ENCODE results near the gene YKT6. TPM values are rescaled to one million over a fixed set of nuclear protein-coding genes. Genes with fewer than 3 reads are reported as not detected.

The YKT6 gene
- total RNA-seq (10 to 100 TPM; 66.7 to 88.2 TPM), polyA plus RNA-seq (ENCODE audit: insufficient read length in 6 of 6) (10 to 100 TPM; 57.0 to 79.9 (median 62.3) TPM)
- long read RNA-seq, donor 1, transcript YKT6-201 (7 exons, 2,696 nt): major isoform, 10 of 28 reads
- long read RNA-seq, donor 1, partial matches to known transcripts: 14 of 28 reads
- long read RNA-seq, donor 1, other reads (novel, unspliced or antisense): 0 of 28 reads
- long read RNA-seq, donor 2, transcript YKT6-201 (7 exons, 2,696 nt): major isoform, 15 of 25 reads
- long read RNA-seq, donor 2, partial matches to known transcripts: 5 of 25 reads
- long read RNA-seq, donor 2, other reads (novel, unspliced or antisense): 0 of 25 reads
- long read RNA-seq, donor 3, transcript YKT6-201 (7 exons, 2,696 nt): major isoform, 11 of 13 reads
- long read RNA-seq, donor 3, partial matches to known transcripts: 0 of 13 reads
- long read RNA-seq, donor 3, other reads (novel, unspliced or antisense): 0 of 13 reads
- long read RNA-seq, donor 4, transcript YKT6-201 (7 exons, 2,696 nt): major isoform, 13 of 18 reads
- long read RNA-seq, donor 4, partial matches to known transcripts: 0 of 18 reads
- long read RNA-seq, donor 4, other reads (novel, unspliced or antisense): 4 of 18 reads
- long read RNA-seq, donor 5, transcript YKT6-201 (7 exons, 2,696 nt): major isoform, 8 of 18 reads
- long read RNA-seq, donor 5, partial matches to known transcripts: 7 of 18 reads
- long read RNA-seq, donor 5, other reads (novel, unspliced or antisense): 0 of 18 reads
- long read RNA-seq, donor 6, transcript YKT6-201 (7 exons, 2,696 nt): major isoform, 9 of 14 reads
- long read RNA-seq, donor 6, partial matches to known transcripts: 0 of 14 reads
- long read RNA-seq, donor 6, other reads (novel, unspliced or antisense): 0 of 14 reads
- long read RNA-seq, donor 7, transcript YKT6-201 (7 exons, 2,696 nt): major isoform, 5 of 8 reads
- long read RNA-seq, donor 7, partial matches to known transcripts: 0 of 8 reads
- long read RNA-seq, donor 7, other reads (novel, unspliced or antisense): 0 of 8 reads
- long read RNA-seq, donor 8, partial matches to known transcripts: 7 of 13 reads
- long read RNA-seq, donor 8, other reads (novel, unspliced or antisense): 0 of 13 reads
- long read RNA-seq, donor 9: 0 reads
- long read RNA-seq, donor 10, transcript YKT6-201 (7 exons, 2,696 nt): major isoform, 34 of 41 reads
- long read RNA-seq, donor 10, partial matches to known transcripts: 0 of 41 reads
- long read RNA-seq, donor 10, other reads (novel, unspliced or antisense): 6 of 41 reads
- long read RNA-seq, donor 11, transcript YKT6-201 (7 exons, 2,696 nt): major isoform, 11 of 34 reads
- long read RNA-seq, donor 11, partial matches to known transcripts: 23 of 34 reads
- long read RNA-seq, donor 11, other reads (novel, unspliced or antisense): 0 of 34 reads
- long read RNA-seq, donor 12, transcript YKT6-201 (7 exons, 2,696 nt): major isoform, 5 of 6 reads
- long read RNA-seq, donor 12, partial matches to known transcripts: 0 of 6 reads
- long read RNA-seq, donor 12, other reads (novel, unspliced or antisense): 0 of 6 reads

- intact Hi-C loops (cut with DNase I): no loop called here
These were observed at the start of gene YKT6 for GRCh38 chr7:44200699-44201461. Gene YKT6, plus strand, starts transcription at chr7:44200978. Its CDS starts 158 bp downstream, at chr7:44201136.

GRCh38 chr7:44151956-44152355 lies 48.8 kb upstream of the YKT6 start:
- Histone ChIP-seq H3K27ac (no peak overlapping the region), H3K27me3 (peaks cover 0 to 22% of the 10 kb centered on the region in 2 donors), H3K4me3 (no peak overlapping the region), H3K9me3 (no peaks in the 10 kb centered on the region), H3K36me3 (no peaks in the 10 kb centered on the region), H3K4me1 (peaks cover 0 to 2% of the 10 kb centered on the region in 2 donors)
- intact Hi-C loops (cut with DNase I): no loop called here
- ATAC-seq: no peak
- no peak for DNase-seq
- no peak for TF ChIP-seq CTCF (IDR thresholded peaks at IDR 0.05)

More at GRCh38 chr7:44200699-44201461, at the start of gene YKT6:
- peaks cover 9 to 16% of the 10 kb centered on the region in 2 donors for H3K4me1 ChIP-seq
- H3K36me3 ChIP-seq: peaks cover 0 to 23% of the 10 kb centered on the region in 2 donors
- no peaks in the 10 kb centered on the region for H3K9me3 ChIP-seq
- ATAC-seq (peak; percentile 99), DNase-seq (peak; percentile 90 to 97 (median 96))
- H3K27me3 ChIP-seq: peaks cover 0 to 7% of the 10 kb centered on the region in 2 donors
- TF ChIP-seq CTCF (IDR thresholded peaks at IDR 0.05): peak; percentile 33 to 78
- H3K4me3 ChIP-seq: peak within 1 kb of the TSS; percentile 71 to 79
- H3K27ac ChIP-seq: peak within 1 kb of the TSS in 1 of 2 donors; percentile 77

- Histone ChIP-seq H3K4me1 (no peaks in the 10 kb centered on the region), H3K4me3 (no peak overlapping the region), H3K36me3 (no peaks in the 10 kb centered on the region), H3K27ac (no peak overlapping the region), H3K27me3 (peaks cover 0 to 9% of the 10 kb centered on the region in 2 donors), H3K9me3 (no peaks in the 10 kb centered on the region)
- intact Hi-C loops (cut with DNase I): no loop called here
- ATAC-seq (no peak), DNase-seq (peak in 1 of 4 donors; percentile 25)
- TF ChIP-seq CTCF (IDR thresholded peaks at IDR 0.05): no peak
These were observed 47.5 kb upstream of the YKT6 start for GRCh38 chr7:44152971-44153947.

All from left lung (tissue), 14 donors.